ENCODE data around the gene GRM5.

GRM5 gene

DNA sequence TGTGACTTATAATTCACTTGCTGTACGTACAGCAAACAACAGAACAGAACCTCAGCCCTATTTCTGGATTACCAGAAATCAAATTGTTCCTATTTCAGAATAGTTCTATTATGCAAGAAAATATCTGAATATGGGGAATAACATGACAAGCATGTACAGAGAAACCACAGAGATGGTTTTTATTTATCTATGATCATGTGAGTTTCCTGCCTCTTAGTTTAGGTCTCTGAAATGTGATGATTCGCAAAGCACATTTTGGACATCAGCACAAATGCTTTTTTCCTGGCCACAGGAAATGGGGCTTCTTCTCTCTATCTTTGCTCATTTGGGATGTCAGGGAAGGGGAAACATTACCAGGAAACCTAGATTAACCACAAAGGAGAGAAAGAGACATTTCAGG lies 461.5 kb downstream of the GRM5 start:
- no peak for DNase-seq

DNA sequence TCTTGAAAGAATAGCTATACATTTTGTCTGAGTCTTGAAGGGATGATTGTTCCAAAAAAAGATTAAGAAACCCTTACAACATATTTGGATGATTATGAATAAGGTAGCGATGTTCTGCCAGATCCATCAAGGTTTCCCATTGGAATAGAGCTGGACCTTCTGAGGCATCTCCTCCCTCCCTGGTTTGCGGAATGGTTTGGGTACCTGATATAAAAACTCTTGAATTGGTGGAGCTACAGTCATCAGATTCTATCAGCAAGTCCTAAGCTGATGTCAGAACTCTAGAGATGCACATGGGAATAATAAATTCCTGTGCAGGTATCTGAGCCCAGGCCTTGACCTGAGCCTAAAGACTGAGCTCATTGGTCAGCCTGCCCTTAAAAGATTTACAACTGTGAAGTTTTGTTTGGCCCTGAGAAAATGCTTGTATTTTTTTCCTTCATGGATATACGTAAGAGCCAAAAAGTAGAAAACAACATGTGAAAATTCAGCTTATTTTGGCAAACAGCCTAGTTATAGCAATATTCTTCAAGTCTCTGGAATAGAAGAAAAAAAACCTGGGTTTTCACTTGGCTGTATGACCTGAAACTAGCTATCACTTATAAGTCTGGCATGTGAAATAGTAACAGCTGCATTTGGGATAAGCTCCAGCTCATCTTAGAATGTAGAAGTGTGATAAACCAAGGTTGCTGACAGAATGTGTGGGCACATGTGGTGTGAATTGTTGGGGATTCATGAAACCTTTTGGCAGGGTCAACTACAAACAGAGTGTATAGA lies 462.5 kb downstream of the GRM5 start:
- no peak for DNase-seq

GRCh38 chr11:88597387-88597786 lies 468.4 kb downstream of the GRM5 start:
- DNase-seq: no peak

DNA sequence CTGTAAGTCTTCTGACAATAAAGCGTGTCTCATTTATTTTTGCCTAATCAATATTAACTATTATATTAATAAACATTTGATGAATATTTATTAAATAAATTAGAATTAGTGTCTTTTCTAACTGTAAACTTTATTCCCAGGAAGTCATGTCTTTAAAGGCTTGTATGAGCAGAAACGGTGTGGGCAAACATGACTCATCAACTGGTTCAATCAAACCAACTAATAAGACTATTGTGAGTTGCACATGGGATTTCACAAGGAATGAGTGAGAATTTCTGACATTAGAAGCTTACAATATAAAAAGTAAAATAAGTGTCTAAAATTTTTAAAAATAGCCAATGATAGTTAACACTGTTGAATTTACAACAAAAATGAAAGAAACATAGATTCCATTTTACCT lies 469.0 kb downstream of the GRM5 start:
- no peak for DNase-seq

- DNase-seq: no peak
Observed at GRCh38 chr11:88594274-88594950, 471.4 kb downstream of the GRM5 start.

- DNase-seq: no peak
Observed at GRCh38 chr11:88590361-88590760, 475.4 kb downstream of the GRM5 start.

- DNase-seq: no peak
Observed at GRCh38 chr11:88583251-88583650, 482.5 kb downstream of the GRM5 start.

DNA sequence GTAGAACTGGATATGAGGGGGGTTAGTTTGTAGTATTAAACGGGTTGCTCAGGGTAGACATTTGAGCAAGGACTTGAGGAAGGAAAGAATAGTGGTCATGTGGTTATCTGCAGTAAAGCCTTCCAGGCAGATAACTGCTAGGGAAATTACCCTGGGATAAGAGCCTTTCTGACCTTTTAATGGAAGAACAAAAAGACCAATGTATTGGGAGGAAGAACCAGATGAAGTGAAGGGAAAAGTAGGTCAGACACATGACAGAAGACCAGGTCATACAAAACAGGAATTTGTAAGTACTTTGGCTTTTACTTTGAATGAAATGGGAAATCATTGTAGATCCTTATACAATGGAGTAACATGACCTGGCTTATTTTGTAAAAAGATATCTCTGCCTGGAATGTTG lies 486.3 kb downstream of the GRM5 start:
- DNase-seq: no peak

- no peak for DNase-seq
Observed at GRCh38 chr11:88576741-88577140, 489.0 kb downstream of the GRM5 start.

DNA sequence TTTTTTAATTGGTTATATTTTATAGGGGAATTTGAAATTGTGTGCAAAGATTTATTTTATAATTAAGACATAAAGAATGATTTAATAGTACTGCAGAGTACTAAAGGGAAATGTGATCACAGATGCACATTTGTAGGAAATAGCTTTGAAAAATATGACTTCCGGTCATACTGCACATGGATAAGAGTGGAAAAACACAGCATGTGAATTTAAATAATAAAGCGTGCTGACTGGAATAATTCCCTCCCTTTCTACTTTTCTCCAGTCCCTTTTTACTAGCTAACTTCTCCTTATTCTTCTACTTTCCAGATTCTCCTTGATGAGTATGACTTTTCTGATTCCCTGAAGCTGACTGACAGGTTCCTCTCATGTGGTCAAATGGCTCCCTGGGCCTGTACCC lies 489.9 kb downstream of the GRM5 start:
- DNase-seq: no peak

DNA sequence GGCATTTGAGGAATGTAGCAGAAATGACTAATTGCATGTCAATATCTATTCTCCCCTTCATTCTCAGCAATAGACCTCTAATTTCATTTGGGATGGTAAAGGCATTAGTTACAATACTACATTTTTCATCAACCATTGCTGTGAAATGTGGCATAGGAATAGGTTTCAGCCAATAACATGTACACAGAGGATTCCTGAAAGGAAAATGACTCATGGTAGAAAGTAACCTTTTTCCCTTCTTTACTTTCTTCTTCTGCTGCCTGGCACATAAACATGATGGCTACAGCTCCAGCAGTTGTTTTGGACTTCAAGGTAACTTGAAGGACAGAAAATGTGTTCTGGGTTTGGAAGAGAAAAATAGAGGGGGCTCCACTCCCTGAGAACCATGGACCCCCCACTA lies 496.4 kb downstream of the GRM5 start:
- DNase-seq: no peak

DNA sequence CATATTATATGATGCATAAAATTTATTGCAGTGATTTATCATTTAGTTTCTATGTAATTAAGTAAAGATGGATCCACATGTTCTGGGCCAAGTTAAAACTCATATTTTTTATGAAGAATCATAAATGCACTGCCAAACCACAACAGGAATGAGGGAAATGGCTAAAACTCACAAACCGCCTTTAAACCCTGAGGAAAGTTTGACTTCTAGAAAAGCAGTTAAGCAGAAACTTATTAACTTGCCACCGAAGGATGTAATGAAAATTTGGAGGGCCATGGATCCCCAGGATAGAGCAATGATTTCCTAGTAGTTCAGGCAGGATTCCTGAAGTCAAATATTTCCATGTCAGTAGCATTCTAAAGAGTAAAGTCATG lies 510.0 kb downstream of the GRM5 start:
- no peak for DNase-seq

GRCh38 chr11:88555018-88555828 lies 510.6 kb downstream of the GRM5 start:
- DNase-seq: no peak

GRCh38 chr11:88553204-88553603 lies 512.6 kb downstream of the GRM5 start:
- no peak for DNase-seq

DNA sequence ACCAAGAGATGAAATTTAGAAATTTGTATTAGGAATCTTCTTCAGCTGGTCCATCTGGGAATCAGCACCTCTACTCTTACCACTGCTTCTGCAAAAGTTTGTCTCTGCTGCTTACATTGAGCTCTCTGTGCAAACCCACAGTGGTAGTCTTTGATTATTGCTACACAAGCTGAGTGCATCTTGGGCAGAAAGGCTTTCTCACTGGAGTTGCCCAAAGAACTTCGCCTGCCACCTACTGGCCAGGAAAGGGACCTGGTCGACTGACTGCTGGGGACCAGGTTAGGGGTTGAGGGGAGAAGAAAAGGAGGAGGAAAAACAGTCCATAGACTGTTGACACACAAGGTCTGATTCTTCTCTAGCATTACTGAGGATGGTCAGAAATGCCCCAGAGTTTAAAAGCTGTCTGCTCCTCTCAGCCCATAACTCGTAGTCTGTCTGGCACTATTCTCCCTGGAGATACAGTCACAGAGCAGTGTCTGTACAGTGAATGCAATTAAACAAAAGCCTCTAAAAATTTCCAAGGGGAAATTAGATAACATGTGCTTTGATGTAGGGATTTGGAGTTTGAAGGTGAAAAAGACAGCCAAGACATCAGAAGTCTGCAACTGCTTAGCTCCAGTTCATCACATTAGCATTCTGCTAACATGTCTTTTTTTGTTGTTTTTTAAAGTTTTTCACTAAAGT lies 513.3 kb downstream of the GRM5 start:
- no peak for DNase-seq

DNA sequence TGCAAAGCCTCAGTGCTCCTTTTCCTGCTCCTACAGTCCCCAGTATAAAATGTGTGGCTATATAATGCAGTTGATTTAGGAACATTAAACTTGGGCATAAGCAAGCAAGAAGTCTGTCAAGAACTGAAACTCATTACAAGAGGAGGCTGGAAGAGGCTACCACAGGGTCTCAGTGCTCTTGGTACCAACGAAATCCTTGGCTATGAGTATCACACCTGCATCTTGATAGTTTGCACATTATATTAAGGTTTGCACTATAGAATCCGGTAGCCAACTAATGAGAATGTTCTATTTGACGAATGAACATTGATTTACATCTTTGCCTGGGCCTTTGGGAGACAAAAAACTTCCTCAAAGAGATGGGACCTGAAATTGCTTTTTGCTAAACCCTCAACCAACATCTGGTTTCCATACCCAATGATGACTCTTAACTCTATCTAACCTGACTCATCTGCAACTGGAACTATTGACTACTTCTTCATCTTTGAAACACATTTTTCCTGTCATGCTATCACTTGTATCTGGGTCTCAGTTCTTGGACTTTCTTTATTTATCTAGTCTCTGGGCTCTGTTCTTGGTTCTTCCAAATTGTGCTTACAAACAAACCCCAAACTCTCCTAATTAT lies 521.0 kb downstream of the GRM5 start:
- DNase-seq: no peak

DNA sequence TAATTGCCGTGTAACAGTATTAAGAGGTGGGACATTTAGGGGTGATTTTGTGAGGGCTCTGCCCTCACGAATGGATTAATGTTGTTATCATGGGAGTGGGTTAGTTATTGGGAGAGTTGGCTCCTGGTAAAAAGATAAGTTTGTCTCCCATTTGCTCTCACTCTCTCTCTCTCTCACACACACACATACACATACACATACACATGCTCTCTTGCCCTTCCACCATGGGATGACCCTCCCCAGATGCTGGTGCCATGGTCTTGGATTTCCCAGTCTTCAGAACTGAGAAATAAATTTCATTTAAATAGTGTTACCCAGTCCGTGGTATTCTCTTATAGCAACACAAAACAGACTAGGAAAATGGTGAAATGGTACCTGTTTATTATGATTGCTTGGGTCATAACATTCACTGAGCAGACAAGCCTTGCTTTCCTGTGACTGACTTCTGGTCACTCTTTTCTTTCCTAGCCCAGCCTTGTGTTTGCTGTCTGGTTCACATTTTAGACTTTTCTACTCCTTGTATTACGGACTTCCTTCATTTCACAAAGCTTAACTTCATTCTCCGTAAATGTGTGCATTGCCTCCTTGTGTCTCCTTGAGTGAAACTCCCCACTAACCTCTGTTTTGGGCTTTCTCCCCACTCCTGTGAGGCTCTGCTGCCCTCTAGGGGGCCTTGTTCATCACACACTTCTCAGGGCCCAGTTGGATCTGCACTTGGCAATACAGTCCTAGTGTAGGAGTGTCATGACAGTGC lies 521.7 kb downstream of the GRM5 start:
- peak; percentile 63 for DNase-seq

GRCh38 chr11:88541006-88541405 lies 524.8 kb downstream of the GRM5 start:
- DNase-seq: no peak

GRCh38 chr11:88538098-88538497 lies 527.7 kb downstream of the GRM5 start:
- no peak for DNase-seq

DNA sequence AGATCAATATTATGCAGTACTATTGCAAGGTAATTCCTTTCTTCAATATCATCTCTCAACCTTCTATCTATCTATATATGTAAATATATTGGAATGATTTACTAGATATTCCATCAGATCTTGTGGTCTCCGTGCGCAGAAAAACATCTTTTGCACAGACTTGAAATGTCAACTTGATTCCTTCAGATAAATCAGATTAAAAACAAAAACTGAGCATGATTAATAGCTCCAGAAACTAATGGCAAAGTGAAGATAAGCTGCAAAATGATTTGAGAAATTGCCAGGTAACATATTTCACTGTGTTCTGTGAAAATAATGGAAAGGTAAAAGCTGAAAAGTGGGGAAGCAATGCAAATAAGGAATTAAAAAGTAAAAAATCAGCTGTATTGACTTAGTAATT lies 528.2 kb downstream of the GRM5 start:
- no peak for DNase-seq

- no peak for DNase-seq
Observed at GRCh38 chr11:88536616-88537265, 529.0 kb downstream of the GRM5 start.

Data from NCI-H1048 (cell line).